WI38 (cell line): ENCODE results near the gene ADPRM.

Source experiments
- H3K4me3 ChIP-seq: 2 replicates; pipeline ENCODE4 v1.5.1; 2011; ENCODE audit warnings: low read depth, mild to moderate bottlenecking, control low read depth, low read length
- TF ChIP-seq, protein P1 (sequence below): IDR thresholded peaks from 2 replicates; pipeline ENCODE4 v1.5.1; 2012; ENCODE audit warnings: low read depth, mild to moderate bottlenecking, control low read depth, low read length

ADPRM gene

DNA sequence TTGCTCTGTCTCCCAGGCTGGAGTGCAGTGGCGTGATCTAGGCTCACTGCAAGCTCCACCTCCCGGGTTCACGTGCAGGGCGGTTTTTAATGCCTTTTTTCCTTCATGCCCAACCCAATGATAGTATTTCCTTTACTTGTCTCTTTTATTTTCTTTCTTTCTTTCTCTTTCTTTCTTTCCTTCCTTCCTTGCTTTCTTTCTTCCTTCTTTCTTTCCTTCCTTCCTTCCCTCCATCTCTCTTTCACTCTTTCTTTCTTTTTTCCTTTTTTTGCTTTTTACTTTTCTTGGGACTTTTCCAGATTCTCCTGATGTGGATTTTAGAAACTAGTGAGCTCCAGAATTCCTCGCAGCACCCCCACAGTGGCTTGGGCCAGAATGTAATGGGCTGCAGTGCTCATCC is 43.4 kb upstream of the ADPRM start:
- H3K4me3 ChIP-seq = no peak overlapping the region
- TF ChIP-seq, protein P1, sequence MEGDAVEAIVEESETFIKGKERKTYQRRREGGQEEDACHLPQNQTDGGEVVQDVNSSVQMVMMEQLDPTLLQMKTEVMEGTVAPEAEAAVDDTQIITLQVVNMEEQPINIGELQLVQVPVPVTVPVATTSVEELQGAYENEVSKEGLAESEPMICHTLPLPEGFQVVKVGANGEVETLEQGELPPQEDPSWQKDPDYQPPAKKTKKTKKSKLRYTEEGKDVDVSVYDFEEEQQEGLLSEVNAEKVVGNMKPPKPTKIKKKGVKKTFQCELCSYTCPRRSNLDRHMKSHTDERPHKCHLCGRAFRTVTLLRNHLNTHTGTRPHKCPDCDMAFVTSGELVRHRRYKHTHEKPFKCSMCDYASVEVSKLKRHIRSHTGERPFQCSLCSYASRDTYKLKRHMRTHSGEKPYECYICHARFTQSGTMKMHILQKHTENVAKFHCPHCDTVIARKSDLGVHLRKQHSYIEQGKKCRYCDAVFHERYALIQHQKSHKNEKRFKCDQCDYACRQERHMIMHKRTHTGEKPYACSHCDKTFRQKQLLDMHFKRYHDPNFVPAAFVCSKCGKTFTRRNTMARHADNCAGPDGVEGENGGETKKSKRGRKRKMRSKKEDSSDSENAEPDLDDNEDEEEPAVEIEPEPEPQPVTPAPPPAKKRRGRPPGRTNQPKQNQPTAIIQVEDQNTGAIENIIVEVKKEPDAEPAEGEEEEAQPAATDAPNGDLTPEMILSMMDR = no peak

DNA sequence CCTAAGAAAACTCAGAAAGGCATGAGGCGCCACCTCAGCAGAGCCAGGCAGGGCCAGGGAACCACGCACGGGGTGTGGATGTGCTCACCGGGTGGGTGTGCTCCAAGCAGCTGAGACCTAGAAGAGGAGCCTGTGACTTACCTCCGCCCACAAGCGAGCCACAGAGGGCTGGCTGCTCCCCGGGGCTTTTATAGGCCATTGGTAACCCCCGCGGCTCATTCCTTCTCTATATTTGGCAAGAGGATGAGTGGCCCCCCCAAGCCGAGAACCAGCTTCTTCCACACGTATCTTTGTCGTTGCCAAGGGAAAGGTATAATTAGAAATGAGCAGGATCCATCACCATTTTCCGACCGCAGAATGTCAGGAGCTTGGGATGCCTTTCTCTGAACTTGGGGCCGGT is 40.2 kb upstream of the ADPRM start, which contains the start of gene MYH3:
TSS of gene MYH3 (minus strand) at position 162 of the 400 bp plus-strand sequence. CDS start 2,245 bp downstream, outside the sequence.
- H3K4me3 ChIP-seq = no peak within 1 kb of the TSS
- TF ChIP-seq, protein P1 = no peak

DNA sequence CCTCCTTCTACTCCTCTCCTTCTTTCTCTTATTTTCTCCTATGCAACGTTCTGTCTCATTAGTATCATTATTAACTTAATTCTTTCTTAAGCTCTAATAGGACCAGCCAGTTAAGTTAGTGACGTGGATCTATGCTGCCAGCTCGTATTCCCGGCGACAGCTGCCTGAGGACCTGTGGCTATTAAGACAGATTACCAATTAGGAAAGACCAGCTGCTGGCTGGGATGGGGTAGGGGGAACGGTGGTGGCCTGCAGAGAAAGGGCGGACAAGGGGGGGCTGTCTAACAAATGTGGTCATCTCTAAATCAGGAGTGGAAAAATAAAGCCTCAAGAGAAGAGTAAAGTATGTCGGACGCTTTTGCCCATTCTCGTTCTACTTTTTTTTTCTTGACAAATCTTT is 39.5 kb upstream of the ADPRM start:
- H3K4me3 ChIP-seq = no peak overlapping the region
- TF ChIP-seq, protein P1 = no peak

DNA sequence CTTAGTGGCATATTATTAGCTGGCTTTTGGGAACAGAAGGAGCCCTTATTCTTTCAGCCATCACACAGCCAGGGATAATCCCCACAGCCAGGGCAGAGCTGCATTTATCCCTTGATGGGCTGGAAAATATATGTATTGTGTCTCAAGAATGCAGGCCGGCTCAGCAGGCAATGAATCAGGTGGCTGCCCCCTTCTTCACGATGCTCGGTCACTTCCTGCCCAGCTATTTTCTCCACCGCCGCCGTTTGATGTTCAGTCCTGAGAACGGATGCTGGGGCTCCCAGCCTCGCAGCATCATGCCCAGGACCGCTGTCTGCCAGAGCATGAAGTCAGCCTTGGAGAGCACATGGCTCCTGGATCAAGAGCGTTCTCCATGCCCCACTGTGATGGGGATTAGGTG is 36.0 kb upstream of the ADPRM start:
- TF ChIP-seq, protein P1 = no peak
- H3K4me3 ChIP-seq = no peak overlapping the region

DNA sequence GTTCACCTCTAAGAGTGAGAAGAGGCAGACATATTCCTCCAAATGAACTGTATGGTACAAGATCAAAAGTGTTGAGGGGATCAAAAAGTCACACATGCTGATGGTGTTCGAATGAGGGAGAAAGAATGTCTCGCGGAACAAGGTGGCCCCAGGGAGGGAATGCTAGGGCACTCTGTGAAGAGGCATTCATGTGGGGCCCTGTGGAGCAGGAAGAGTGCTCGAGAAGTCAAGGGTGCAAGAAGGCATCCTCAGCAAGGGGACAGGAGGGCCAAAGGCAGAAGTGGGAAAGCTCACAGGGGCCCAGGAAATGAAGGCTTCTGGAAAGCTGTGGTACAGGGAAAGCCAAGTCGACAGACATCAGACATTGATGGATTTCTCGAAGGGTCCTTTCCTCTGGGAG is 34.2 kb upstream of the ADPRM start:
- no peak overlapping the region for H3K4me3 ChIP-seq
- TF ChIP-seq, protein P1 = no peak

DNA sequence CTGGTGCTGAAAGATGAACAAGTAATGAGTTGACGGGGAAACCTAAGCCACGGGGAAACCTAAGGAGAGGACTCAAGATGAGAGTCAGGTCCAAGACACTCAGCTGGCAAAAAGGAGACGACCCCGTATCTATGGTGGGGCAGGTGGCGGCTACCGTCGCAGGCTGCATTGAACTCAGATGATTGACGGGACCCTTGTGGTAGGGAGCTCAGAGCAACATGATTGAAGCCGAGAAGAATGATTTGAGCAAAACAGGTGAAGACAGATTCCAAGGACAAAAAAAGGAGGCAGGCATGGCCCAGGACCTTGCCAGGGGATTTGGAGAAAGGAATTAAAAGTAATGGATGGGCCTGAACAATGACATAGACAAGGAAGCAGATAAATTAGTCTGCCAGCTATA is 32.8 kb upstream of the ADPRM start:
- TF ChIP-seq, protein P1 = no peak
- H3K4me3 ChIP-seq = no peak overlapping the region

DNA sequence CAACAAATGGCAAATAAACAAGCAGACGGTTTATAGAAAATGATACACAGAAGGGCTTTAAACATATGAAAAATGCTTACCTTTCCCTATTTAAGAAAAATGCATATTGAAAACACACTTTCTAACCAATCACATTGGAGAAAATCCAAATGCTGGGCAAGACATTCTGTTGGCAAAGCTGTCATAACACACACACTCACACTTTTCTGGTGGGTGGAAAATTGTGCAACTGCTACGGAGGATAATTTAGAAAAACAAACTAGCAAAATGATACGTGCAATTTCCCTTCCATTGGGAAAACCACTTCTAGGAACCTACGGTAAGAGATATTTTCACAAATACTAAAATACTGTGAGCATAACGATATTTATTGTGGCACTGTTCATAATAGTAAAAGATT is 30.5 kb upstream of the ADPRM start:
- H3K4me3 ChIP-seq = no peak overlapping the region
- TF ChIP-seq, protein P1 = no peak
